Muscle layer of colon (tissue), 2 donors: ENCODE results near the gene ASNSD1.

ENCODE experiments used
- H3K27ac ChIP-seq: one replicate; pipeline ENCODE4 v1.7.0; 2013; ENCODE audit warnings: low read depth, mild to moderate bottlenecking, low read length, moderate library complexity
- H3K27me3 ChIP-seq, 2 donors: one replicate each; pipeline ENCODE4 v1.7.0; 2013; ENCODE audit warnings: low read length in 2 of 2, mild to moderate bottlenecking in 2 of 2; ENCODE audit not compliant: insufficient read depth in 2 of 2, control insufficient read depth in 1 of 2
- H3K36me3 ChIP-seq: one replicate; pipeline ENCODE4 v1.7.0; 2013; ENCODE audit warnings: mild to moderate bottlenecking, low read length; ENCODE audit not compliant: insufficient read depth
- H3K4me1 ChIP-seq: one replicate; pipeline ENCODE4 v1.7.0; 2013; ENCODE audit warnings: mild to moderate bottlenecking, low read length; ENCODE audit not compliant: insufficient read depth
- H3K4me3 ChIP-seq, 2 donors: one replicate each; pipeline ENCODE4 v1.7.0; 2013; ENCODE audit warnings: low read length in 2 of 2, low read depth in 1 of 2, mild to moderate bottlenecking in 1 of 2, moderate library complexity in 1 of 2
- H3K9ac ChIP-seq: one replicate; pipeline ENCODE4 v1.7.0; 2013; ENCODE audit warnings: low read length
- H3K9me3 ChIP-seq: one replicate; pipeline ENCODE4 v1.7.0; 2013; ENCODE audit warnings: mild to moderate bottlenecking, low read length
- donor health status: abdominal sarcoma.
- donor health status: Adenocarcinoma of cecum.

The ASNSD1 gene

GRCh38 chr2:189661148-189661956, at the start of gene ASNSD1:
Gene ASNSD1 (plus strand): TSS chr2:189661459. CDS start chr2:189666133, 4,674 bp downstream.
- Histone ChIP-seq H3K9ac (peak within 1 kb of the TSS; percentile 99), H3K9me3 (no peaks in the 10 kb centered on the region), H3K36me3 (peaks cover 5% of the 10 kb centered on the region), H3K4me1 (peaks cover 22% of the 10 kb centered on the region), H3K27ac (peak within 1 kb of the TSS; percentile 99), H3K4me3 (peak within 1 kb of the TSS; percentile 84 to 97), H3K27me3 (no peaks in the 10 kb centered on the region)

- Histone ChIP-seq H3K27me3 (no peaks in the 10 kb centered on the region), H3K9ac (no peak overlapping the region), H3K36me3 (no peaks in the 10 kb centered on the region), H3K9me3 (no peaks in the 10 kb centered on the region), H3K4me1 (no peaks in the 10 kb centered on the region), H3K4me3 (peak overlapping the region in 1 of 2 donors; percentile 30), H3K27ac (no peak overlapping the region)
Measured at GRCh38 chr2:189613077-189613636, 48.1 kb upstream of the ASNSD1 start.

- H3K4me3 ChIP-seq: no peak overlapping the region
- no peaks in the 10 kb centered on the region for H3K4me1 ChIP-seq
- H3K27me3 ChIP-seq: no peaks in the 10 kb centered on the region
- H3K9ac ChIP-seq: no peak overlapping the region
- no peaks in the 10 kb centered on the region for H3K9me3 ChIP-seq
- H3K36me3 ChIP-seq: no peaks in the 10 kb centered on the region
- H3K27ac ChIP-seq: no peak overlapping the region
Measured at GRCh38 chr2:189613650-189614420, 47.4 kb upstream of the ASNSD1 start.

GRCh38 chr2:189614585-189614984, 46.7 kb upstream of the ASNSD1 start:
- Histone ChIP-seq H3K36me3 (no peaks in the 10 kb centered on the region), H3K27me3 (no peaks in the 10 kb centered on the region), H3K9ac (no peak overlapping the region), H3K4me3 (no peak overlapping the region), H3K9me3 (no peaks in the 10 kb centered on the region), H3K4me1 (no peaks in the 10 kb centered on the region), H3K27ac (no peak overlapping the region)

GRCh38 chr2:189618197-189618596, 43.1 kb upstream of the ASNSD1 start:
- Histone ChIP-seq H3K4me1 (no peaks in the 10 kb centered on the region), H3K36me3 (no peaks in the 10 kb centered on the region), H3K9me3 (no peaks in the 10 kb centered on the region), H3K27ac (no peak overlapping the region), H3K9ac (no peak overlapping the region), H3K27me3 (no peaks in the 10 kb centered on the region), H3K4me3 (no peak overlapping the region)

- Histone ChIP-seq H3K36me3 (no peaks in the 10 kb centered on the region), H3K27ac (no peak overlapping the region), H3K4me3 (no peak overlapping the region), H3K9me3 (no peaks in the 10 kb centered on the region), H3K4me1 (no peaks in the 10 kb centered on the region), H3K9ac (no peak overlapping the region), H3K27me3 (no peaks in the 10 kb centered on the region)
Measured at GRCh38 chr2:189621781-189622180, 39.5 kb upstream of the ASNSD1 start.

GRCh38 chr2:189623049-189623448, 38.2 kb upstream of the ASNSD1 start:
- Histone ChIP-seq H3K27ac (no peak overlapping the region), H3K9ac (no peak overlapping the region), H3K9me3 (no peaks in the 10 kb centered on the region), H3K4me3 (no peak overlapping the region), H3K27me3 (no peaks in the 10 kb centered on the region), H3K4me1 (no peaks in the 10 kb centered on the region), H3K36me3 (no peaks in the 10 kb centered on the region)

GRCh38 chr2:189624648-189625355, 36.5 kb upstream of the ASNSD1 start:
- H3K9ac ChIP-seq: no peak overlapping the region
- H3K27me3 ChIP-seq: no peaks in the 10 kb centered on the region
- H3K4me1 ChIP-seq: no peaks in the 10 kb centered on the region
- H3K27ac ChIP-seq: no peak overlapping the region
- no peak overlapping the region for H3K4me3 ChIP-seq
- H3K9me3 ChIP-seq: no peaks in the 10 kb centered on the region
- H3K36me3 ChIP-seq: no peaks in the 10 kb centered on the region

GRCh38 chr2:189625636-189626035, 35.6 kb upstream of the ASNSD1 start:
- no peaks in the 10 kb centered on the region for H3K27me3 ChIP-seq
- no peak overlapping the region for H3K4me3 ChIP-seq
- H3K36me3 ChIP-seq: no peaks in the 10 kb centered on the region
- no peaks in the 10 kb centered on the region for H3K4me1 ChIP-seq
- H3K27ac ChIP-seq: no peak overlapping the region
- H3K9me3 ChIP-seq: no peaks in the 10 kb centered on the region
- no peak overlapping the region for H3K9ac ChIP-seq

- no peak overlapping the region for H3K27ac ChIP-seq
- no peaks in the 10 kb centered on the region for H3K9me3 ChIP-seq
- no peak overlapping the region for H3K4me3 ChIP-seq
- no peaks in the 10 kb centered on the region for H3K27me3 ChIP-seq
- no peaks in the 10 kb centered on the region for H3K36me3 ChIP-seq
- H3K9ac ChIP-seq: no peak overlapping the region
- H3K4me1 ChIP-seq: peaks cover 5% of the 10 kb centered on the region
Measured at GRCh38 chr2:189627789-189628188, 33.5 kb upstream of the ASNSD1 start.
